Endothelial cell of umbilical vein (primary cell): ENCODE measurements around the gene FUBP3.

Experiments used
- EZH2 ChIP-seq: IDR thresholded peaks from 2 replicates; pipeline ENCODE4 v1.6.1; 2012; ENCODE audit warnings: borderline replicate concordance, low read depth, mild to moderate bottlenecking, moderate library complexity, low read length, inconsistent platforms; ENCODE audit not compliant: severe bottlenecking
- JUN ChIP-seq: IDR thresholded peaks from 2 replicates; pipeline ENCODE4 v1.6.1; 2011; ENCODE audit warnings: borderline replicate concordance, low read depth; ENCODE audit not compliant: insufficient read length, insufficient read depth
- MYC ChIP-seq: IDR thresholded peaks from one replicate; pipeline ENCODE4 v1.6.1; 2011; ENCODE audit warnings: mild to moderate bottlenecking, low read depth, low read length
- POLR2A ChIP-seq: IDR thresholded peaks from 2 replicates; pipeline ENCODE4 v1.6.1; 2012; ENCODE audit warnings: low read depth, mild to moderate bottlenecking, control low read depth, low read length
- TF ChIP-seq, protein P1 (sequence below), 2 donors: IDR thresholded peaks; 1 replicate in 1 of 2; 2 replicates in 1 of 2; pipeline ENCODE4 v1.5.1; 2011; ENCODE audit warnings: low read length in 2 of 2, mild to moderate bottlenecking in 2 of 2, moderate library complexity in 2 of 2, control low read depth in 1 of 2, inconsistent platforms in 1 of 2, low read depth in 1 of 2; ENCODE audit not compliant: insufficient read depth in 1 of 2; ENCODE audit errors: extremely low read depth in 1 of 2

DNA sequence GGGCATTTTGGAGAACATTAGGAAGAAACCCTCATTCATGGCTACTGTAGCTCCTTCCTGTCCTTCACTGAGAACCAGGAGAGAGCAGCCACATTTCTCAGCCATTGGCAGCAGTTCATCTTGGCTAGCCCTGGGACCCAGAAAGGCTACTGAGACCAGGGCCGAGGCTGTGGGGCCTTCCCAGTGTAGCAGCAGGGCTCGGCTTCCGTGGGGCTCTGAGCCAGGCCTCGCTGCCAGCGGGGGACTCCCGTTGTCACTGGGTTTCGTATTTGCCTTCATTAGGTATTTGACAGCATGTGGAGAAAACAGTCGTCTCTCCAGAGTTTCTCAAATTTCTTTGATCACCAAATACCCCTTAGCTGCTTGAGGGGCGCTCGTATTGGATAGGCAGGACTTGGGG lies 47.7 kb downstream of the FUBP3 start:
- TF ChIP-seq EZH2 (no peak), MYC (no peak), POLR2A (no peak), JUN (no peak)
- TF ChIP-seq, protein P1, sequence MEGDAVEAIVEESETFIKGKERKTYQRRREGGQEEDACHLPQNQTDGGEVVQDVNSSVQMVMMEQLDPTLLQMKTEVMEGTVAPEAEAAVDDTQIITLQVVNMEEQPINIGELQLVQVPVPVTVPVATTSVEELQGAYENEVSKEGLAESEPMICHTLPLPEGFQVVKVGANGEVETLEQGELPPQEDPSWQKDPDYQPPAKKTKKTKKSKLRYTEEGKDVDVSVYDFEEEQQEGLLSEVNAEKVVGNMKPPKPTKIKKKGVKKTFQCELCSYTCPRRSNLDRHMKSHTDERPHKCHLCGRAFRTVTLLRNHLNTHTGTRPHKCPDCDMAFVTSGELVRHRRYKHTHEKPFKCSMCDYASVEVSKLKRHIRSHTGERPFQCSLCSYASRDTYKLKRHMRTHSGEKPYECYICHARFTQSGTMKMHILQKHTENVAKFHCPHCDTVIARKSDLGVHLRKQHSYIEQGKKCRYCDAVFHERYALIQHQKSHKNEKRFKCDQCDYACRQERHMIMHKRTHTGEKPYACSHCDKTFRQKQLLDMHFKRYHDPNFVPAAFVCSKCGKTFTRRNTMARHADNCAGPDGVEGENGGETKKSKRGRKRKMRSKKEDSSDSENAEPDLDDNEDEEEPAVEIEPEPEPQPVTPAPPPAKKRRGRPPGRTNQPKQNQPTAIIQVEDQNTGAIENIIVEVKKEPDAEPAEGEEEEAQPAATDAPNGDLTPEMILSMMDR (IDR thresholded peaks at IDR 0.05; ENCODE audit: extremely low read depth in 1 of 2, insufficient read depth in 1 of 2, low read depth in 1 of 2, low read length in 2 of 2) = no peak
